ENCODE measurements around the gene RPS26.
"Not testable (repeated sequence)": the region's sequence is repeated elsewhere in the genome, so short reads cannot be mapped to it uniquely, and the experiment has no call there.

The RPS26 gene

GRCh38 chr12:56074396-56074795, 32.7 kb downstream of the RPS26 start:
- H3K27ac ChIP-seq (ENCODE audit: low read depth, low read length), result no peak overlapping the region
- H3K36me3 ChIP-seq (ENCODE audit: control insufficient read depth in 1 of 2, insufficient read depth in 2 of 2, low read length in 2 of 2), result no peaks in the 10 kb centered on the region
- no peak overlapping the region for H3K4me3 ChIP-seq (ENCODE audit: low read depth in 1 of 2, low read length in 2 of 2)
- peaks cover 0 to 5% of the 10 kb centered on the region in 2 donors for H3K4me1 ChIP-seq (ENCODE audit: control insufficient read depth in 1 of 2, insufficient read depth in 2 of 2, low read length in 2 of 2)
- H3K9ac ChIP-seq (ENCODE audit: low read depth in 1 of 2, low read length in 2 of 2), result no peak overlapping the region
- no peaks in the 10 kb centered on the region for H3K9me3 ChIP-seq (ENCODE audit: control insufficient read depth in 1 of 2, low read length in 2 of 2)
- H3K27me3 ChIP-seq (ENCODE audit: control insufficient read depth in 1 of 2, insufficient read depth in 2 of 2, low read length in 2 of 2), result no peaks in the 10 kb centered on the region

GRCh38 chr12:56077966-56078365, 36.2 kb downstream of the RPS26 start:
- not testable (repeated sequence) for H3K4me3 ChIP-seq (ENCODE audit: low read depth in 1 of 2, low read length in 2 of 2); H3K9me3 ChIP-seq (ENCODE audit: control insufficient read depth in 1 of 2, low read length in 2 of 2); H3K36me3 ChIP-seq (ENCODE audit: control insufficient read depth in 1 of 2, insufficient read depth in 2 of 2, low read length in 2 of 2); H3K27ac ChIP-seq (ENCODE audit: low read depth, low read length); H3K9ac ChIP-seq (ENCODE audit: low read depth in 1 of 2, low read length in 2 of 2); H3K27me3 ChIP-seq (ENCODE audit: control insufficient read depth in 1 of 2, insufficient read depth in 2 of 2, low read length in 2 of 2)
- peaks cover 8 to 24% of the 10 kb centered on the region in 2 donors for H3K4me1 ChIP-seq (ENCODE audit: control insufficient read depth in 1 of 2, insufficient read depth in 2 of 2, low read length in 2 of 2)

- H3K36me3 ChIP-seq (ENCODE audit: control insufficient read depth in 1 of 2, insufficient read depth in 2 of 2, low read length in 2 of 2), result peaks cover under 1 to 3% of the 10 kb centered on the region in 2 donors
- no peaks in the 10 kb centered on the region for H3K27me3 ChIP-seq (ENCODE audit: control insufficient read depth in 1 of 2, insufficient read depth in 2 of 2, low read length in 2 of 2)
- H3K9ac ChIP-seq (ENCODE audit: low read depth in 1 of 2, low read length in 2 of 2), result no peak overlapping the region
- no peak overlapping the region for H3K27ac ChIP-seq (ENCODE audit: low read depth, low read length)
- H3K4me1 ChIP-seq (ENCODE audit: control insufficient read depth in 1 of 2, insufficient read depth in 2 of 2, low read length in 2 of 2), result peaks cover 12 to 29% of the 10 kb centered on the region in 2 donors
- peak overlapping the region in 1 of 2 donors; percentile 83 for H3K4me3 ChIP-seq (ENCODE audit: low read depth in 1 of 2, low read length in 2 of 2)
- H3K9me3 ChIP-seq (ENCODE audit: control insufficient read depth in 1 of 2, low read length in 2 of 2), result no peaks in the 10 kb centered on the region
These were observed 36.7 kb downstream of the RPS26 start for GRCh38 chr12:56078427-56078826.

- Histone ChIP-seq H3K36me3 (ENCODE audit: control insufficient read depth in 1 of 2, insufficient read depth in 2 of 2, low read length in 2 of 2) (peaks cover 7 to 8% of the 10 kb centered on the region in 2 donors), H3K9ac (ENCODE audit: low read depth in 1 of 2, low read length in 2 of 2) (peak overlapping the region; percentile 89 to 96), H3K9me3 (ENCODE audit: control insufficient read depth in 1 of 2, low read length in 2 of 2) (no peaks in the 10 kb centered on the region), H3K27ac (ENCODE audit: low read depth, low read length) (peak overlapping the region; percentile 96), H3K27me3 (ENCODE audit: control insufficient read depth in 1 of 2, insufficient read depth in 2 of 2, low read length in 2 of 2) (no peaks in the 10 kb centered on the region), H3K4me1 (ENCODE audit: control insufficient read depth in 1 of 2, insufficient read depth in 2 of 2, low read length in 2 of 2) (peaks cover 17 to 36% of the 10 kb centered on the region in 2 donors), H3K4me3 (ENCODE audit: low read depth in 1 of 2, low read length in 2 of 2) (peak overlapping the region; percentile 83 to 89)
These were observed 37.4 kb downstream of the RPS26 start for GRCh38 chr12:56078931-56079722.

- Histone ChIP-seq H3K9ac (ENCODE audit: low read depth in 1 of 2, low read length in 2 of 2) (peak within 1 kb of the TSS; percentile 89 to 96), H3K27me3 (ENCODE audit: control insufficient read depth in 1 of 2, insufficient read depth in 2 of 2, low read length in 2 of 2) (no peaks in the 10 kb centered on the region), H3K27ac (ENCODE audit: low read depth, low read length) (peak within 1 kb of the TSS; percentile 96)
These were observed 38.2 kb downstream of the RPS26 start, which contains the start of gene ERBB3 for GRCh38 chr12:56079723-56080555. Gene ERBB3 (plus strand): TSS chr12:56080165. CDS start chr12:56080301, 136 bp downstream.

GRCh38 chr12:56080556-56081138, 38.9 kb downstream of the RPS26 start:
- peaks cover 23 to 44% of the 10 kb centered on the region in 2 donors for H3K4me1 ChIP-seq (ENCODE audit: control insufficient read depth in 1 of 2, insufficient read depth in 2 of 2, low read length in 2 of 2)
- no peaks in the 10 kb centered on the region for H3K27me3 ChIP-seq (ENCODE audit: control insufficient read depth in 1 of 2, insufficient read depth in 2 of 2, low read length in 2 of 2)
- H3K9ac ChIP-seq (ENCODE audit: low read depth in 1 of 2, low read length in 2 of 2), result peak overlapping the region; percentile 89 to 96
- no peaks in the 10 kb centered on the region for H3K9me3 ChIP-seq (ENCODE audit: control insufficient read depth in 1 of 2, low read length in 2 of 2)
- peak overlapping the region; percentile 83 to 89 for H3K4me3 ChIP-seq (ENCODE audit: low read depth in 1 of 2, low read length in 2 of 2)
- peaks cover 13 to 17% of the 10 kb centered on the region in 2 donors for H3K36me3 ChIP-seq (ENCODE audit: control insufficient read depth in 1 of 2, insufficient read depth in 2 of 2, low read length in 2 of 2)
- peak overlapping the region; percentile 96 for H3K27ac ChIP-seq (ENCODE audit: low read depth, low read length)

More at GRCh38 chr12:56079723-56080555, 38.2 kb downstream of the RPS26 start, which contains the start of gene ERBB3:
- no peaks in the 10 kb centered on the region for H3K9me3 ChIP-seq (ENCODE audit: control insufficient read depth in 1 of 2, low read length in 2 of 2)
- H3K36me3 ChIP-seq (ENCODE audit: control insufficient read depth in 1 of 2, insufficient read depth in 2 of 2, low read length in 2 of 2), result peaks cover 10 to 14% of the 10 kb centered on the region in 2 donors
- peaks cover 20 to 42% of the 10 kb centered on the region in 2 donors for H3K4me1 ChIP-seq (ENCODE audit: control insufficient read depth in 1 of 2, insufficient read depth in 2 of 2, low read length in 2 of 2)
- H3K4me3 ChIP-seq (ENCODE audit: low read depth in 1 of 2, low read length in 2 of 2), result peak within 1 kb of the TSS; percentile 83 to 89

GRCh38 chr12:56081393-56082347, 40.0 kb downstream of the RPS26 start:
- Histone ChIP-seq H3K4me1 (ENCODE audit: control insufficient read depth in 1 of 2, insufficient read depth in 2 of 2, low read length in 2 of 2) (peaks cover 27 to 52% of the 10 kb centered on the region in 2 donors), H3K9ac (ENCODE audit: low read depth in 1 of 2, low read length in 2 of 2) (peak overlapping the region; percentile 89 to 96), H3K27me3 (ENCODE audit: control insufficient read depth in 1 of 2, insufficient read depth in 2 of 2, low read length in 2 of 2) (no peaks in the 10 kb centered on the region), H3K36me3 (ENCODE audit: control insufficient read depth in 1 of 2, insufficient read depth in 2 of 2, low read length in 2 of 2) (peaks cover 13 to 26% of the 10 kb centered on the region in 2 donors), H3K9me3 (ENCODE audit: control insufficient read depth in 1 of 2, low read length in 2 of 2) (no peaks in the 10 kb centered on the region), H3K27ac (ENCODE audit: low read depth, low read length) (peak overlapping the region; percentile 96), H3K4me3 (ENCODE audit: low read depth in 1 of 2, low read length in 2 of 2) (peak overlapping the region; percentile 83 to 89)

- H3K9me3 ChIP-seq (ENCODE audit: control insufficient read depth in 1 of 2, low read length in 2 of 2), result no peaks in the 10 kb centered on the region
- peaks cover 13 to 33% of the 10 kb centered on the region in 2 donors for H3K36me3 ChIP-seq (ENCODE audit: control insufficient read depth in 1 of 2, insufficient read depth in 2 of 2, low read length in 2 of 2)
- H3K4me3 ChIP-seq (ENCODE audit: low read depth in 1 of 2, low read length in 2 of 2), result peak overlapping the region; percentile 64 to 83
- peaks cover 34 to 59% of the 10 kb centered on the region in 2 donors for H3K4me1 ChIP-seq (ENCODE audit: control insufficient read depth in 1 of 2, insufficient read depth in 2 of 2, low read length in 2 of 2)
- no peaks in the 10 kb centered on the region for H3K27me3 ChIP-seq (ENCODE audit: control insufficient read depth in 1 of 2, insufficient read depth in 2 of 2, low read length in 2 of 2)
- peak overlapping the region; percentile 96 for H3K27ac ChIP-seq (ENCODE audit: low read depth, low read length)
- H3K9ac ChIP-seq (ENCODE audit: low read depth in 1 of 2, low read length in 2 of 2), result peak overlapping the region; percentile 63 to 96
These were observed 40.7 kb downstream of the RPS26 start for GRCh38 chr12:56082382-56082781.

GRCh38 chr12:56082967-56083366, 41.2 kb downstream of the RPS26 start:
- Histone ChIP-seq H3K9me3 (ENCODE audit: control insufficient read depth in 1 of 2, low read length in 2 of 2) (no peaks in the 10 kb centered on the region), H3K36me3 (ENCODE audit: control insufficient read depth in 1 of 2, insufficient read depth in 2 of 2, low read length in 2 of 2) (peaks cover 18 to 39% of the 10 kb centered on the region in 2 donors), H3K9ac (ENCODE audit: low read depth in 1 of 2, low read length in 2 of 2) (peak overlapping the region; percentile 63 to 96), H3K4me3 (ENCODE audit: low read depth in 1 of 2, low read length in 2 of 2) (peak overlapping the region; percentile 64 to 83), H3K4me1 (ENCODE audit: control insufficient read depth in 1 of 2, insufficient read depth in 2 of 2, low read length in 2 of 2) (peaks cover 35 to 59% of the 10 kb centered on the region in 2 donors), H3K27me3 (ENCODE audit: control insufficient read depth in 1 of 2, insufficient read depth in 2 of 2, low read length in 2 of 2) (no peaks in the 10 kb centered on the region), H3K27ac (ENCODE audit: low read depth, low read length) (peak overlapping the region; percentile 96)

Measured in duodenal mucosa (tissue), 2 donors.